Liver (tissue), 3 donors: Measurements from ENCODE around the gene FLOT1.
"Not testable (repeated sequence)": the region's sequence is repeated elsewhere in the genome, so short reads cannot be mapped to it uniquely, and the experiment has no call there.

Source experiments
- CTCF ChIP-seq: fragments of 150-350 bp; IDR thresholded peaks from 2 replicates; pipeline ENCODE4 v1.5.1; 2017; ENCODE audit warnings: improper control_type of control experiment, low read depth, low read length; ENCODE audit not compliant: missing input control
- EGR1 ChIP-seq, 2 donors: IDR thresholded peaks; 2 replicates each; pipeline ENCODE4 v1.6.1; 2016 to 2018; ENCODE audit warnings: antibody characterized with exemption in 2 of 2, low read depth in 2 of 2
- RAD21 ChIP-seq, 2 donors: IDR thresholded peaks; 2 replicates each; pipeline ENCODE4 v1.6.1; 2016; ENCODE audit warnings: antibody characterized with exemption in 2 of 2, mild to moderate bottlenecking in 2 of 2
- ZBTB33 ChIP-seq: IDR thresholded peaks from 2 replicates; pipeline ENCODE4 v1.6.1; 2016; ENCODE audit warnings: antibody characterized with exemption
- donor health status: healthy.
- donor health status: healthy.

- not testable (repeated sequence) for TF ChIP-seq CTCF; EGR1 (IDR thresholded peaks at IDR 0.05; ENCODE audit: low read depth in 2 of 2); RAD21 (IDR thresholded peaks at IDR 0.05); ZBTB33
Measured at GRCh38 chr6:30723159-30723842, 19.2 kb downstream of the FLOT1 start.
